A549 (cell line): ENCODE measurements around the gene SUCNR1. TPM values are rescaled to one million over a fixed set of nuclear protein-coding genes. Genes with fewer than 3 reads are reported as not detected.
"Not testable (repeated sequence)": the region's sequence is repeated elsewhere in the genome, so short reads cannot be mapped to it uniquely, and the experiment has no call there.

ENCODE experiments used
- ATAC-seq, 2 experiments: fragments of 200-7000 bp in 1 of 2; fragments of >200 bp in 1 of 2; cut with Nextera tagmentation in 1 of 2; cut with Tn5 transposase in 1 of 2; 3 replicates each; pipeline versions ENCODE4 v1.8.0 to v1.9.1; 2018 to 2020; ENCODE audit warnings: mild to moderate bottlenecking in 1 of 2, moderate library complexity in 1 of 2
- CTCF ChIA-PET: fragments of 300-600 bp; sonication (Branson Sonifier 250); formaldehyde crosslinking; extraction: SDS; loops from one replicate; lab custom pipeline; 2021; ENCODE audit warnings: antibody characterized with exemption, inconsistent platforms; lab: Yijun Ruan, JAX
- POLR2A ChIA-PET: fragments of 350-600 bp; formaldehyde crosslinking; extraction: SDS; loops from one replicate; lab custom pipeline; 2021; ENCODE audit warnings: antibody characterized with exemption, inconsistent platforms; lab: Yijun Ruan, JAX
- DNase-seq, 2 experiments: peaks; one replicate each; pipeline versions ENCODE4 v3.0.0 to v3.0.0-alpha.2; 2011 to 2016; ENCODE audit warnings: low read depth in 1 of 2, low spot score in 1 of 2
- FAIRE-seq: peaks from 2 replicates; lab custom pipeline; 2011; peaks lifted over from hg19 to GRCh38; lab: Jason Lieb, UNC
- H3K27ac ChIP-seq, 2 experiments: fragments of >200 bp; sonication (Bioruptor Twin); formaldehyde crosslinking; 3 replicates each; pipeline ENCODE4 v1.5.1; 2016 to 2017
- H3K4me1 ChIP-seq: fragments of >200 bp; sonication (Bioruptor Twin); formaldehyde crosslinking; 3 replicates; pipeline ENCODE4 v1.6.1; 2016
- H3K4me2 ChIP-seq: fragments of >200 bp; sonication (Bioruptor Twin); formaldehyde crosslinking; 3 replicates; pipeline ENCODE4 v1.6.1; 2016
- H3K4me3 ChIP-seq: fragments of >200 bp; sonication (Bioruptor Twin); formaldehyde crosslinking; 3 replicates; pipeline ENCODE4 v1.5.1; 2016
- H3K9me3 ChIP-seq: fragments of >200 bp; sonication (Bioruptor Twin); formaldehyde crosslinking; 3 replicates; pipeline ENCODE4 v1.6.1; 2016
- CBX2 ChIP-seq: fragments of 200-600 bp; sonication (generic); IDR thresholded peaks from 2 replicates; pipeline ENCODE4 v1.6.1; 2016; ENCODE audit warnings: low read depth, mild to moderate bottlenecking, borderline replicate concordance
- CEBPB ChIP-seq, 2 experiments: fragments of >200 bp in 1 of 2; sonication (Bioruptor Twin) in 1 of 2; formaldehyde crosslinking in 1 of 2; IDR thresholded peaks; 2 replicates each; pipeline ENCODE4 v1.6.1; 2012 to 2016
- CTCF ChIP-seq: fragments of >200 bp; sonication (Bioruptor Twin); formaldehyde crosslinking; IDR thresholded peaks from 3 replicates; pipeline ENCODE4 v1.5.1; 2016
- E2F6 ChIP-seq: IDR thresholded peaks from 2 replicates; pipeline ENCODE4 v1.6.1; 2012; ENCODE audit warnings: low read depth, borderline replicate concordance
- ELK1 ChIP-seq: fragments of 150-350 bp; IDR thresholded peaks from 2 replicates; pipeline ENCODE4 v1.6.1; 2014; ENCODE audit warnings: low read depth, mild to moderate bottlenecking, low read length
- FOSB ChIP-seq: fragments of 250-450 bp; sonication (Bioruptor Pico); IDR thresholded peaks from 2 replicates; pipeline ENCODE4 v1.5.0; 2020; ENCODE audit warnings: mild to moderate bottlenecking, moderate library complexity
- FOXS1 ChIP-seq: fragments of 250-450 bp; sonication (Bioruptor Pico); IDR thresholded peaks from 2 replicates; pipeline ENCODE4 v1.5.0; 2020; ENCODE audit warnings: mild to moderate bottlenecking, moderate library complexity
- HOXB13 ChIP-seq: fragments of 250-450 bp; sonication (Bioruptor Pico); IDR thresholded peaks from 2 replicates; pipeline ENCODE4 v1.5.0; 2020; ENCODE audit warnings: low read depth, mild to moderate bottlenecking, moderate library complexity
- HOXB5 ChIP-seq: fragments of 250-450 bp; sonication (Bioruptor Pico); IDR thresholded peaks from 2 replicates; pipeline ENCODE4 v1.5.0; 2020; ENCODE audit warnings: mild to moderate bottlenecking, moderate library complexity
- JUN ChIP-seq, 2 experiments: fragments of >200 bp; sonication (Bioruptor Twin); formaldehyde crosslinking; IDR thresholded peaks; 2 replicates in 1 of 2; 3 replicates in 1 of 2; pipeline ENCODE4 v1.6.1; 2016 to 2017
- JUNB ChIP-seq: fragments of >200 bp; sonication (Bioruptor Twin); formaldehyde crosslinking; IDR thresholded peaks from 2 replicates; pipeline ENCODE4 v1.6.1; 2016
- MAFK ChIP-seq: fragments of 450-650 bp; IDR thresholded peaks from 2 replicates; pipeline ENCODE4 v1.6.1; 2014; ENCODE audit not compliant: partially characterized antibody
- MAX ChIP-seq: IDR thresholded peaks from 2 replicates; pipeline ENCODE4 v1.6.1; 2012
- MAZ ChIP-seq: fragments of 150-350 bp; IDR thresholded peaks from 2 replicates; pipeline ENCODE4 v1.6.1; 2014; ENCODE audit warnings: antibody characterized with exemption, low read depth, low read length, borderline replicate concordance
- NPAS2 ChIP-seq: fragments of 250-450 bp; sonication (Bioruptor Pico); IDR thresholded peaks from 2 replicates; pipeline ENCODE4 v1.8.0; 2022; ENCODE audit warnings: mild to moderate bottlenecking, moderate library complexity, borderline replicate concordance
- PBX3 ChIP-seq: IDR thresholded peaks from 2 replicates; pipeline ENCODE4 v1.6.1; 2012
- TP53 ChIP-seq: fragments of 250-450 bp; sonication (Bioruptor Pico); IDR thresholded peaks from 2 replicates; pipeline ENCODE4 v1.5.0; 2021; ENCODE audit warnings: mild to moderate bottlenecking, moderate library complexity
- USF2 ChIP-seq: fragments of 450-650 bp; IDR thresholded peaks from 2 replicates; pipeline ENCODE4 v1.6.1; 2014; ENCODE audit warnings: antibody characterized with exemption
- ZSCAN20 ChIP-seq: fragments of 250-450 bp; sonication (Bioruptor Pico); IDR thresholded peaks from 2 replicates; pipeline ENCODE4 v1.8.0; 2022; ENCODE audit warnings: mild to moderate bottlenecking, moderate library complexity
- WGBS: methylation state at CpG from one replicate; pipeline ENCODE4 v1.1.6; 2017; ENCODE audit errors: missing lambda C conversion rate; 5-methylcytosine and 5-hydroxymethylcytosine counted together
- polyA plus RNA-seq, 4 experiments: library from polyadenylated mRNA; depleted of rRNA in 3 of 4; stranded (reverse); fragments of >200 nt; fragmentation: RNase III in 1 of 4; extraction: RNeasy Plus Mini Kit Qiagen cat#74134 plus additional on column Dnase treatment in 1 of 4; gene quantifications; 2 replicates in 3 of 4; 3 replicates in 1 of 4; pipeline ENCODE4 v1.2.3, GENCODE V29; 2011 to 2017

SUCNR1 gene
- polyA plus RNA-seq, 2 of the 4 experiments (the other 2 are of a cell fraction), result 0.27 to 1.4 TPM

- TF ChIP-seq MAZ, result no peak
- TF ChIP-seq ELK1, result no peak
- no peak for TF ChIP-seq MAFK
- TF ChIP-seq PBX3, result no peak
- 0 out of 5 replicates have a peak, but pooled peaks of 1 of the 2 experiments have one; percentile 27 for TF ChIP-seq JUN (IDR thresholded peaks at IDR 0.05)
- no peak for TF ChIP-seq USF2
- no peak for TF ChIP-seq ZSCAN20
- TF ChIP-seq JUNB, result peak; percentile 48; the same call in 1 of the 2 replicates
- TF ChIP-seq E2F6, result no peak
- TF ChIP-seq CEBPB (IDR thresholded peaks at IDR 0.05), result peak; percentile 75 to 78
- no peak for TF ChIP-seq HOXB13
- no peak for TF ChIP-seq FOSB (CRISPR knock-in tag)
- TF ChIP-seq FOXS1 (CRISPR knock-in tag), result no peak
- no peak for TF ChIP-seq MAX
- TF ChIP-seq, all 56 proteins: peak for 9
Measured at GRCh38 chr3:151843275-151843674, 30.2 kb upstream of the SUCNR1 start (continued).

- TF ChIP-seq HOXB5 (CRISPR knock-in tag) (no peak), CBX2 (no peak), FOXS1 (CRISPR knock-in tag) (no peak), TP53 (CRISPR knock-in tag) (no peak), MAZ (no peak), CTCF (no peak), NPAS2 (CRISPR knock-in tag) (no peak)
- FAIRE-seq (no peak), DNase-seq (no peak), ATAC-seq (no peak)
- Histone ChIP-seq H3K4me2 (peak overlapping the region; percentile 39), H3K9me3 (no peaks in the 10 kb centered on the region), H3K27ac (peak overlapping the region; percentile 46 to 73; a peak in 5 of 6 replicates), H3K4me1 (peaks cover 35% of the 10 kb centered on the region), H3K4me3 (no peak overlapping the region)
- POLR2A ChIA-PET, result no interaction called here
- CTCF ChIA-PET, result interaction anchor here (0.8 to 4.6 kb wide), 3 partner anchors 377 to 617 kb away, joined by 3 to 13 read pairs (median 7); no protein-coding TSS in a partner anchor
- WGBS, result 34% methylated on average over 3 of the region's 3 CpGs
Measured at GRCh38 chr3:151845306-151845905, 28.0 kb upstream of the SUCNR1 start.

GRCh38 chr3:151850065-151850464 lies 23.4 kb upstream of the SUCNR1 start:
- H3K4me1 ChIP-seq, H3K4me3 ChIP-seq, H3K9me3 ChIP-seq, ATAC-seq, DNase-seq, H3K4me2 ChIP-seq, H3K27ac ChIP-seq, POLR2A ChIA-PET, FAIRE-seq: not testable (repeated sequence)
- 83% methylated on average over 2 of the region's 2 CpGs for WGBS
- CTCF ChIA-PET, result interaction anchor here (1.4 kb wide), 1 partner anchor 11 kb away, joined by 4 read pairs; no protein-coding TSS in a partner anchor
